Loucy (cell line): Measurements from ENCODE around the gene CRYL1.

ENCODE experiments used
- EZH2phosphoT487 ChIP-seq: fragments of 200-600 bp; IDR thresholded peaks from 2 replicates; pipeline ENCODE4 v1.6.1; 2018; ENCODE audit warnings: antibody characterized with exemption, mild to moderate bottlenecking, moderate library complexity, borderline replicate concordance
- TF ChIP-seq, protein P1 (sequence below): fragments of 200-600 bp; sonication (generic); conservative IDR thresholded peaks from 2 replicates; pipeline ENCODE4 v1.5.1; 2014; ENCODE audit warnings: mild to moderate bottlenecking, antibody characterized with exemption, low read length

- TF ChIP-seq, protein P1, sequence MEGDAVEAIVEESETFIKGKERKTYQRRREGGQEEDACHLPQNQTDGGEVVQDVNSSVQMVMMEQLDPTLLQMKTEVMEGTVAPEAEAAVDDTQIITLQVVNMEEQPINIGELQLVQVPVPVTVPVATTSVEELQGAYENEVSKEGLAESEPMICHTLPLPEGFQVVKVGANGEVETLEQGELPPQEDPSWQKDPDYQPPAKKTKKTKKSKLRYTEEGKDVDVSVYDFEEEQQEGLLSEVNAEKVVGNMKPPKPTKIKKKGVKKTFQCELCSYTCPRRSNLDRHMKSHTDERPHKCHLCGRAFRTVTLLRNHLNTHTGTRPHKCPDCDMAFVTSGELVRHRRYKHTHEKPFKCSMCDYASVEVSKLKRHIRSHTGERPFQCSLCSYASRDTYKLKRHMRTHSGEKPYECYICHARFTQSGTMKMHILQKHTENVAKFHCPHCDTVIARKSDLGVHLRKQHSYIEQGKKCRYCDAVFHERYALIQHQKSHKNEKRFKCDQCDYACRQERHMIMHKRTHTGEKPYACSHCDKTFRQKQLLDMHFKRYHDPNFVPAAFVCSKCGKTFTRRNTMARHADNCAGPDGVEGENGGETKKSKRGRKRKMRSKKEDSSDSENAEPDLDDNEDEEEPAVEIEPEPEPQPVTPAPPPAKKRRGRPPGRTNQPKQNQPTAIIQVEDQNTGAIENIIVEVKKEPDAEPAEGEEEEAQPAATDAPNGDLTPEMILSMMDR: no peak
- no peak for TF ChIP-seq EZH2phosphoT487
These were observed 79.3 kb downstream of the CRYL1 start for GRCh38 chr13:20446405-20446804.
